HepG2 (cell line): ENCODE data around the gene MINDY3. TPM values are rescaled to one million over a fixed set of nuclear protein-coding genes. Genes with fewer than 3 reads are reported as not detected.

Source experiments
- HNRNPK ChIP-seq: fragments of 200-400 bp; formaldehyde crosslinking; IDR thresholded peaks from 2 replicates; pipeline ENCODE4 v1.6.1; 2018; ENCODE audit warnings: low read length, low read depth, moderate library complexity, mild to moderate bottlenecking; ENCODE audit not compliant: poor library complexity, severe bottlenecking
- MBD4 ChIP-seq: IDR thresholded peaks from 2 replicates; pipeline ENCODE4 v1.6.1; 2012; ENCODE audit warnings: low read length, inconsistent platforms, borderline replicate concordance
- SIN3B ChIP-seq: fragments of 150-350 bp; IDR thresholded peaks from 2 replicates; pipeline ENCODE4 v1.6.1; 2014; ENCODE audit warnings: low read length
- ZNF235 ChIP-seq: sonication (generic); formaldehyde crosslinking; IDR thresholded peaks from 2 replicates; pipeline ENCODE4 v1.8.1; 2023; ENCODE audit warnings: mild to moderate bottlenecking, missing genetic modification reagents, borderline replicate concordance
- ZNF44 ChIP-seq: sonication (generic); formaldehyde crosslinking; IDR thresholded peaks from 2 replicates; pipeline ENCODE4 v1.5.1; 2020; ENCODE audit warnings: mild to moderate bottlenecking, missing genetic modification reagents
- polyA plus RNA-seq, 8 experiments: library from polyadenylated mRNA; depleted of rRNA in 3 of 8; stranded (reverse) in 7 of 8; unstranded in 1 of 8; fragments of >200 nt; fragmentation: Illumina TruSeq in 4 of 8; extraction: Trizol in 4 of 8; gene quantifications; 2 replicates each; pipeline versions ENCODE4 v1.2.1 to v1.2.3, GENCODE V29; 2011 to 2016; ENCODE audit warnings: low read depth in 4 of 8, missing spikeins in 1 of 8, mixed read lengths in 1 of 8; ENCODE audit not compliant: insufficient read depth in 1 of 8
- total RNA-seq, 5 experiments: library from RNA; depleted of rRNA; stranded (reverse); fragments of >200 nt; fragmentation: Illumina TruSeq; extraction: Trizol; gene quantifications; 2 replicates each; pipeline ENCODE4 v1.2.3, GENCODE V29; 2016; ENCODE audit warnings: low read depth in 1 of 5
- TF ChIP-seq, protein P1 (sequence below): sonication (generic); formaldehyde crosslinking; IDR thresholded peaks from 2 replicates; pipeline ENCODE4 v1.4.0; 2020; ENCODE audit warnings: missing genetic modification reagents
- TF ChIP-seq, protein P2 (sequence below): sonication (generic); formaldehyde crosslinking; IDR thresholded peaks from 2 replicates; pipeline ENCODE4 v1.4.0; 2020; ENCODE audit warnings: missing genetic modification reagents
- TF ChIP-seq, protein P3 (sequence below): sonication (generic); formaldehyde crosslinking; IDR thresholded peaks from 2 replicates; pipeline ENCODE4 v1.4.0; 2020; ENCODE audit warnings: missing genetic modification reagents, mild to moderate bottlenecking, borderline replicate concordance
- TF ChIP-seq, protein P4 (sequence below): IDR thresholded peaks from 2 replicates; pipeline ENCODE4 v1.6.1; 2016; ENCODE audit warnings: mild to moderate bottlenecking
- TF ChIP-seq, protein P5 (sequence below), 2 experiments: IDR thresholded peaks; 2 replicates each; pipeline ENCODE4 v1.6.1; 2011 to 2012; ENCODE audit warnings: low read length in 2 of 2, borderline replicate concordance in 1 of 2, low read depth in 1 of 2, mild to moderate bottlenecking in 1 of 2, moderate library complexity in 1 of 2

Gene MINDY3
- total and polyA plus RNA-seq, 2 of the 13 experiments (the other 11 are each of a cell fraction or from before 2014, with no cell fraction given) = 6.4 to 17.5 TPM

DNA sequence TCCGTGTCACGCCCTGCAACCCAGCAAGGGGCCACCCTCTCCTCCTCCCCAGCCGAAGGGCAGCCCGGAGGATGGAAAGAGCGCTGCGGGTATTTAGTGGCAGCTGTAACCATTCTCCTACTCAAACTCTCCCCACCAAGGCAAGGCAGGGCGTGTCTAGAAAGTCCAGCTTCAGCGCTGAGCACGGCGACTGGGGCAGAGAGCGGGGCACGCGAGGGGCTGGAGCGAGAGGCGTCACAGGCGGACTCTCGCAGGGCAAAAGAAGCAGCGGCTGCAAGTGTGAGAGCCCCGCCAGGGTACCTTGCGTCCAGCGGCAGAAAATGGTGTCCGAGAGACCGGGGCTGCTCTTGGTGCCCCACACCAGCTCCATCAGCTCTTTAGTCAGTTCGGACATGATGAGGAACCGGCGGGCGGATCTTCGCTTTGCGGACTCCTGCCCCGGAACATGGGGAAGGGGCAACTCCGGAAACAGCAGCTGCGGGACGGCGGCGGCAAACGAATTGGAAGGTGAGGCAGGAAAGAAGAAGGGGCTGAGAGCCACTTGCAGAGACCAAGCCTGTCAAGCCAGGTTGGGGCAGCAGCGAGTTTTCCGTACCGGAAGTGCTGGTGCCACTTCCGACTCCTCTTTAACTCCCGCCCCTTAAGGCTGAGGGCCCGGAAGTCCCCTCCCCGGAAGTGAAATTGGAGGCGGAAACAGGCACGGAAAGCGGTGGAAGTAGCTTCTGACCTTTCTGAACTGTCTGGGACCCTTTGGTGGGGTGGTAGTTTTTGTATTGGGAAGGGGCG, at the start of gene MINDY3 (continued):
- TF ChIP-seq, protein P1, sequence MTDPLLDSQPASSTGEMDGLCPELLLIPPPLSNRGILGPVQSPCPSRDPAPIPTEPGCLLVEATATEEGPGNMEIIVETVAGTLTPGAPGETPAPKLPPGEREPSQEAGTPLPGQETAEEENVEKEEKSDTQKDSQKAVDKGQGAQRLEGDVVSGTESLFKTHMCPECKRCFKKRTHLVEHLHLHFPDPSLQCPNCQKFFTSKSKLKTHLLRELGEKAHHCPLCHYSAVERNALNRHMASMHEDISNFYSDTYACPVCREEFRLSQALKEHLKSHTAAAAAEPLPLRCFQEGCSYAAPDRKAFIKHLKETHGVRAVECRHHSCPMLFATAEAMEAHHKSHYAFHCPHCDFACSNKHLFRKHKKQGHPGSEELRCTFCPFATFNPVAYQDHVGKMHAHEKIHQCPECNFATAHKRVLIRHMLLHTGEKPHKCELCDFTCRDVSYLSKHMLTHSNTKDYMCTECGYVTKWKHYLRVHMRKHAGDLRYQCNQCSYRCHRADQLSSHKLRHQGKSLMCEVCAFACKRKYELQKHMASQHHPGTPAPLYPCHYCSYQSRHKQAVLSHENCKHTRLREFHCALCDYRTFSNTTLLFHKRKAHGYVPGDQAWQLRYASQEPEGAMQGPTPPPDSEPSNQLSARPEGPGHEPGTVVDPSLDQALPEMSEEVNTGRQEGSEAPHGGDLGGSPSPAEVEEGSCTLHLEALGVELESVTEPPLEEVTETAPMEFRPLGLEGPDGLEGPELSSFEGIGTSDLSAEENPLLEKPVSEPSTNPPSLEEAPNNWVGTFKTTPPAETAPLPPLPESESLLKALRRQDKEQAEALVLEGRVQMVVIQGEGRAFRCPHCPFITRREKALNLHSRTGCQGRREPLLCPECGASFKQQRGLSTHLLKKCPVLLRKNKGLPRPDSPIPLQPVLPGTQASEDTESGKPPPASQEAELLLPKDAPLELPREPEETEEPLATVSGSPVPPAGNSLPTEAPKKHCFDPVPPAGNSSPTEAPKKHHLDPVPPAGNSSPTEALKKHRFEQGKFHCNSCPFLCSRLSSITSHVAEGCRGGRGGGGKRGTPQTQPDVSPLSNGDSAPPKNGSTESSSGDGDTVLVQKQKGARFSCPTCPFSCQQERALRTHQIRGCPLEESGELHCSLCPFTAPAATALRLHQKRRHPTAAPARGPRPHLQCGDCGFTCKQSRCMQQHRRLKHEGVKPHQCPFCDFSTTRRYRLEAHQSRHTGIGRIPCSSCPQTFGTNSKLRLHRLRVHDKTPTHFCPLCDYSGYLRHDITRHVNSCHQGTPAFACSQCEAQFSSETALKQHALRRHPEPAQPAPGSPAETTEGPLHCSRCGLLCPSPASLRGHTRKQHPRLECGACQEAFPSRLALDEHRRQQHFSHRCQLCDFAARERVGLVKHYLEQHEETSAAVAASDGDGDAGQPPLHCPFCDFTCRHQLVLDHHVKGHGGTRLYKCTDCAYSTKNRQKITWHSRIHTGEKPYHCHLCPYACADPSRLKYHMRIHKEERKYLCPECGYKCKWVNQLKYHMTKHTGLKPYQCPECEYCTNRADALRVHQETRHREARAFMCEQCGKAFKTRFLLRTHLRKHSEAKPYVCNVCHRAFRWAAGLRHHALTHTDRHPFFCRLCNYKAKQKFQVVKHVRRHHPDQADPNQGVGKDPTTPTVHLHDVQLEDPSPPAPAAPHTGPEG (CRISPR knock-in tag) = no peak
- no peak for TF ChIP-seq ZNF235 (CRISPR knock-in tag)
- no peak for TF ChIP-seq MBD4
- no peak for TF ChIP-seq HNRNPK
- no peak for TF ChIP-seq ZNF44 (CRISPR knock-in tag)
- TF ChIP-seq, protein P2, sequence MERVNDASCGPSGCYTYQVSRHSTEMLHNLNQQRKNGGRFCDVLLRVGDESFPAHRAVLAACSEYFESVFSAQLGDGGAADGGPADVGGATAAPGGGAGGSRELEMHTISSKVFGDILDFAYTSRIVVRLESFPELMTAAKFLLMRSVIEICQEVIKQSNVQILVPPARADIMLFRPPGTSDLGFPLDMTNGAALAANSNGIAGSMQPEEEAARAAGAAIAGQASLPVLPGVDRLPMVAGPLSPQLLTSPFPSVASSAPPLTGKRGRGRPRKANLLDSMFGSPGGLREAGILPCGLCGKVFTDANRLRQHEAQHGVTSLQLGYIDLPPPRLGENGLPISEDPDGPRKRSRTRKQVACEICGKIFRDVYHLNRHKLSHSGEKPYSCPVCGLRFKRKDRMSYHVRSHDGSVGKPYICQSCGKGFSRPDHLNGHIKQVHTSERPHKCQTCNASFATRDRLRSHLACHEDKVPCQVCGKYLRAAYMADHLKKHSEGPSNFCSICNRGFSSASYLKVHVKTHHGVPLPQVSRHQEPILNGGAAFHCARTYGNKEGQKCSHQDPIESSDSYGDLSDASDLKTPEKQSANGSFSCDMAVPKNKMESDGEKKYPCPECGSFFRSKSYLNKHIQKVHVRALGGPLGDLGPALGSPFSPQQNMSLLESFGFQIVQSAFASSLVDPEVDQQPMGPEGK (CRISPR knock-in tag) = no peak; the same call in 1 of the 2 replicates
- TF ChIP-seq, protein P3, sequence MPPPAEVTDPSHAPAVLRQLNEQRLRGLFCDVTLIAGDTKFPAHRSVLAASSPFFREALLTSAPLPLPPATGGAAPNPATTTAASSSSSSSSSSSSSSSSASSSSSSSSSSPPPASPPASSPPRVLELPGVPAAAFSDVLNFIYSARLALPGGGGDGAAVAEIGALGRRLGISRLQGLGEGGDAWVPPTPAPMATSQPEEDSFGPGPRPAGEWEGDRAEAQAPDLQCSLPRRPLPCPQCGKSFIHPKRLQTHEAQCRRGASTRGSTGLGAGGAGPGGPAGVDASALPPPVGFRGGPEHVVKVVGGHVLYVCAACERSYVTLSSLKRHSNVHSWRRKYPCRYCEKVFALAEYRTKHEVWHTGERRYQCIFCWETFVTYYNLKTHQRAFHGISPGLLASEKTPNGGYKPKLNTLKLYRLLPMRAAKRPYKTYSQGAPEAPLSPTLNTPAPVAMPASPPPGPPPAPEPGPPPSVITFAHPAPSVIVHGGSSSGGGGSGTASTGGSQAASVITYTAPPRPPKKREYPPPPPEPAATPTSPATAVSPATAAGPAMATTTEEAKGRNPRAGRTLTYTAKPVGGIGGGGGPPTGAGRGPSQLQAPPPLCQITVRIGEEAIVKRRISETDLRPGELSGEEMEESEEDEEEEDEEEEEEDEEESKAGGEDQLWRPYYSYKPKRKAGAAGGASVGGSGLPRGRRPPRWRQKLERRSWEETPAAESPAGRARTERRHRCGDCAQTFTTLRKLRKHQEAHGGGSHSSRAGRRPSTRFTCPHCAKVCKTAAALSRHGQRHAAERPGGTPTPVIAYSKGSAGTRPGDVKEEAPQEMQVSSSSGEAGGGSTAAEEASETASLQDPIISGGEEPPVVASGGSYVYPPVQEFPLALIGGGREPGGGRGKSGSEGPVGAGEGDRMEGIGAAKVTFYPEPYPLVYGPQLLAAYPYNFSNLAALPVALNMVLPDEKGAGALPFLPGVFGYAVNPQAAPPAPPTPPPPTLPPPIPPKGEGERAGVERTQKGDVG (CRISPR knock-in tag) = no peak
- TF ChIP-seq, protein P4, sequence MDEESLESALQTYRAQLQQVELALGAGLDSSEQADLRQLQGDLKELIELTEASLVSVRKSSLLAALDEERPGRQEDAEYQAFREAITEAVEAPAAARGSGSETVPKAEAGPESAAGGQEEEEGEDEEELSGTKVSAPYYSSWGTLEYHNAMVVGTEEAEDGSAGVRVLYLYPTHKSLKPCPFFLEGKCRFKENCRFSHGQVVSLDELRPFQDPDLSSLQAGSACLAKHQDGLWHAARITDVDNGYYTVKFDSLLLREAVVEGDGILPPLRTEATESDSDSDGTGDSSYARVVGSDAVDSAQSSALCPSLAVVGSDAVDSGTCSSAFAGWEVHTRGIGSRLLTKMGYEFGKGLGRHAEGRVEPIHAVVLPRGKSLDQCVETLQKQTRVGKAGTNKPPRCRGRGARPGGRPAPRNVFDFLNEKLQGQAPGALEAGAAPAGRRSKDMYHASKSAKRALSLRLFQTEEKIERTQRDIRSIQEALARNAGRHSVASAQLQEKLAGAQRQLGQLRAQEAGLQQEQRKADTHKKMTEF = 0 out of 2 replicates have a peak, but pooled peaks have one; percentile 39
- TF ChIP-seq SIN3B = no peak
- TF ChIP-seq, protein P5, sequence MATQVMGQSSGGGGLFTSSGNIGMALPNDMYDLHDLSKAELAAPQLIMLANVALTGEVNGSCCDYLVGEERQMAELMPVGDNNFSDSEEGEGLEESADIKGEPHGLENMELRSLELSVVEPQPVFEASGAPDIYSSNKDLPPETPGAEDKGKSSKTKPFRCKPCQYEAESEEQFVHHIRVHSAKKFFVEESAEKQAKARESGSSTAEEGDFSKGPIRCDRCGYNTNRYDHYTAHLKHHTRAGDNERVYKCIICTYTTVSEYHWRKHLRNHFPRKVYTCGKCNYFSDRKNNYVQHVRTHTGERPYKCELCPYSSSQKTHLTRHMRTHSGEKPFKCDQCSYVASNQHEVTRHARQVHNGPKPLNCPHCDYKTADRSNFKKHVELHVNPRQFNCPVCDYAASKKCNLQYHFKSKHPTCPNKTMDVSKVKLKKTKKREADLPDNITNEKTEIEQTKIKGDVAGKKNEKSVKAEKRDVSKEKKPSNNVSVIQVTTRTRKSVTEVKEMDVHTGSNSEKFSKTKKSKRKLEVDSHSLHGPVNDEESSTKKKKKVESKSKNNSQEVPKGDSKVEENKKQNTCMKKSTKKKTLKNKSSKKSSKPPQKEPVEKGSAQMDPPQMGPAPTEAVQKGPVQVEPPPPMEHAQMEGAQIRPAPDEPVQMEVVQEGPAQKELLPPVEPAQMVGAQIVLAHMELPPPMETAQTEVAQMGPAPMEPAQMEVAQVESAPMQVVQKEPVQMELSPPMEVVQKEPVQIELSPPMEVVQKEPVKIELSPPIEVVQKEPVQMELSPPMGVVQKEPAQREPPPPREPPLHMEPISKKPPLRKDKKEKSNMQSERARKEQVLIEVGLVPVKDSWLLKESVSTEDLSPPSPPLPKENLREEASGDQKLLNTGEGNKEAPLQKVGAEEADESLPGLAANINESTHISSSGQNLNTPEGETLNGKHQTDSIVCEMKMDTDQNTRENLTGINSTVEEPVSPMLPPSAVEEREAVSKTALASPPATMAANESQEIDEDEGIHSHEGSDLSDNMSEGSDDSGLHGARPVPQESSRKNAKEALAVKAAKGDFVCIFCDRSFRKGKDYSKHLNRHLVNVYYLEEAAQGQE (IDR thresholded peaks at IDR 0.05; ENCODE audit: borderline replicate concordance in 1 of 2, low read depth in 1 of 2, low read length in 2 of 2) = peak in 1 of 2 experiments; percentile 35; a peak in 1 of 4 replicates
